Choroid plexus epithelial cell (primary cell): ENCODE results near the gene TMTC2.

Experiments used
- DNase-seq: peaks from one replicate; pipeline ENCODE4 v3.0.0-alpha.2; 2010; ENCODE audit warnings: low read depth
- H3K4me3 ChIP-seq: 2 replicates; pipeline ENCODE4 v1.5.1; 2011; ENCODE audit warnings: low read depth, mild to moderate bottlenecking, control low read depth, low read length, moderate library complexity
- CTCF ChIP-seq: conservative IDR thresholded peaks from 2 replicates; pipeline ENCODE4 v1.5.1; 2011; ENCODE audit warnings: low read depth, mild to moderate bottlenecking, control low read depth, inconsistent platforms, low read length, moderate library complexity

The TMTC2 gene

GRCh38 chr12:82745063-82745674, 58.5 kb downstream of the TMTC2 start:
- TF ChIP-seq CTCF: no peak
- DNase-seq: no peak

GRCh38 chr12:82745807-82746206, 59.1 kb downstream of the TMTC2 start:
- no peak overlapping the region for H3K4me3 ChIP-seq
- TF ChIP-seq CTCF: no peak
- no peak for DNase-seq

More at GRCh38 chr12:82745063-82745674, 58.5 kb downstream of the TMTC2 start:
- H3K4me3 ChIP-seq: no peak overlapping the region

GRCh38 chr12:82746668-82747067, 60.0 kb downstream of the TMTC2 start:
- no peak for DNase-seq
- no peak overlapping the region for H3K4me3 ChIP-seq
- no peak for TF ChIP-seq CTCF

- TF ChIP-seq CTCF: no peak
- H3K4me3 ChIP-seq: no peak overlapping the region
- no peak for DNase-seq
These were observed 62.3 kb downstream of the TMTC2 start for GRCh38 chr12:82749015-82749414.

- DNase-seq: no peak
- no peak for TF ChIP-seq CTCF
- no peak overlapping the region for H3K4me3 ChIP-seq
These were observed 68.2 kb downstream of the TMTC2 start for GRCh38 chr12:82754856-82755255.

- no peak for DNase-seq
- H3K4me3 ChIP-seq: no peak overlapping the region
- no peak for TF ChIP-seq CTCF
These were observed 69.6 kb downstream of the TMTC2 start for GRCh38 chr12:82756303-82756702.

- H3K4me3 ChIP-seq: no peak overlapping the region
- peak; percentile 20 for DNase-seq
- no peak for TF ChIP-seq CTCF
These were observed 70.4 kb downstream of the TMTC2 start for GRCh38 chr12:82757059-82757458.
